Measurements from ENCODE around the gene KANSL1L.

DNA sequence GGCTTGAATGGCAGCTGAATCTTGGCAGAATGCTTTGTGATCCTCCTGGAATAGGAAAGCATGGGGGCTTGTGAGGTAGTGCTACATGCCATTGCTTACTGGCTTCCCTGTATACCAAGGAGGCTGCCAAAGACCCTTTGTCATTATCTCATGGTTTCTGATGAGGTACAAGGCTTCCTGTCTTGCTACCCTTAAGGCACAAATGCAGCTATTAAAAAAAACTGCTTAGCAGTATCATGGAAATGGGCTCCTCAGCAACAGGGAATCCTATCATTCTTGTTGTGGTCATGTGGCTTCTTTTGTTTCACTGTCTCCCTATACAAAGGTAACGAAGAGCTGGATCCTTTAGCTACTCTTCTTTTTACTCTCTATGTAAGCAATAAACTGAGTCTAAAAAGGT is 6.6 kb upstream of the KANSL1L start:
- no peak for TF ChIP-seq EZH2 (IDR thresholded peaks at IDR 0.05)
- no peak for TF ChIP-seq POLR2AphosphoS5 (IDR thresholded peaks at IDR 0.05; ENCODE audit: borderline replicate concordance, low read depth, low read length)

All from SK-N-MC (cell line).